Measurements from ENCODE around the gene CPLANE1.

DNA sequence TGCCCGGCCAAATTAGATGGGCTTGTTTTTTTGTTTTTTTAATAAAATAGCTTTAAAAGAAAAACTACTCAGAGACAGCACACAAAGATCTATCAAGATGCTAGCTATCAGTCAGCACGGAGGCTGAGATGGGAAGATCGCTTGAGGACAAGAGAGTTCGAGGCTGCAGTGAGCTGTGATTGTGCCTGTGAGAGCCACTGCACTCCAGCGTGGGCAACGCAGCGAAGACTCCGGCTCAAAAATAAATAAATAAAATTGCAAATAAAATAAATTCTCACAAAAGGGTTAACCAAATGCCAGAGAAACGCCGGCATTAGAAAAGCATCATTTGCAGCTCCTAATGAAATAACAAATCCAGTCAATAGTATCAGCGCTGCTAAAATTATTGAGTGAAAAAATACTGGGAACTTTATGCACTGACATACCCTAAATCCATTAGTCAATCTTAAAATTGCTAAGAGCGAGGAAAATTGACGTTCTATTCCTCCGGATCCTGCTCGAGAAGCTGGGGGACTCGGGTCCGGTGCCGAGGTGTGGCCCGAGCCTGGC lies 681 bp downstream of the CPLANE1 start:
- TF ChIP-seq EZH2 (IDR thresholded peaks at IDR 0.05; ENCODE audit: borderline replicate concordance, low read length): no peak
- TF ChIP-seq, protein P1, sequence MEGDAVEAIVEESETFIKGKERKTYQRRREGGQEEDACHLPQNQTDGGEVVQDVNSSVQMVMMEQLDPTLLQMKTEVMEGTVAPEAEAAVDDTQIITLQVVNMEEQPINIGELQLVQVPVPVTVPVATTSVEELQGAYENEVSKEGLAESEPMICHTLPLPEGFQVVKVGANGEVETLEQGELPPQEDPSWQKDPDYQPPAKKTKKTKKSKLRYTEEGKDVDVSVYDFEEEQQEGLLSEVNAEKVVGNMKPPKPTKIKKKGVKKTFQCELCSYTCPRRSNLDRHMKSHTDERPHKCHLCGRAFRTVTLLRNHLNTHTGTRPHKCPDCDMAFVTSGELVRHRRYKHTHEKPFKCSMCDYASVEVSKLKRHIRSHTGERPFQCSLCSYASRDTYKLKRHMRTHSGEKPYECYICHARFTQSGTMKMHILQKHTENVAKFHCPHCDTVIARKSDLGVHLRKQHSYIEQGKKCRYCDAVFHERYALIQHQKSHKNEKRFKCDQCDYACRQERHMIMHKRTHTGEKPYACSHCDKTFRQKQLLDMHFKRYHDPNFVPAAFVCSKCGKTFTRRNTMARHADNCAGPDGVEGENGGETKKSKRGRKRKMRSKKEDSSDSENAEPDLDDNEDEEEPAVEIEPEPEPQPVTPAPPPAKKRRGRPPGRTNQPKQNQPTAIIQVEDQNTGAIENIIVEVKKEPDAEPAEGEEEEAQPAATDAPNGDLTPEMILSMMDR (conservative IDR thresholded peaks at IDR 0.05 in 1 of 2, IDR thresholded peaks at IDR 0.05 in 1 of 2; ENCODE audit: extremely low read depth in 1 of 2, insufficient read depth in 1 of 2, low read depth in 1 of 2, low read length in 2 of 2): no peak

Measured in mammary epithelial cell (primary cell).